Left lung (tissue), 10 donors: ENCODE results near the gene SYCE3. TPM values are rescaled to one million over a fixed set of nuclear protein-coding genes. Genes with fewer than 3 reads are reported as not detected.
"Not testable (repeated sequence)": the region's sequence is repeated elsewhere in the genome, so short reads cannot be mapped to it uniquely, and the experiment has no call there.

Experiments used
- ATAC-seq: fragments of 200-7000 bp; cut with Tn5 transposase; one replicate; pipeline ENCODE4 v1.9.1; 2020; ENCODE audit warnings: moderate library complexity
- DNase-seq, 4 donors: peaks; one replicate each; pipeline ENCODE4 v3.0.0-alpha.2; 2013 to 2020
- H3K27ac ChIP-seq, 2 donors: fragments of 200-600 bp; sonication (generic) in 1 of 2; one replicate each; pipeline versions ENCODE4 v1.5.0 to v1.8.0; 2020 to 2021
- H3K27me3 ChIP-seq, 2 donors: fragments of 200-600 bp; sonication (generic) in 1 of 2; one replicate each; pipeline versions ENCODE4 v1.5.0 to v1.8.0; 2020 to 2021
- H3K36me3 ChIP-seq, 2 donors: fragments of 200-600 bp; sonication (generic) in 1 of 2; one replicate each; pipeline versions ENCODE4 v1.5.0 to v1.8.0; 2020 to 2021
- H3K4me1 ChIP-seq, 2 donors: fragments of 200-600 bp; one replicate each; pipeline ENCODE4 v1.8.0; 2021
- H3K4me3 ChIP-seq, 2 donors: fragments of 200-600 bp; sonication (generic) in 1 of 2; one replicate each; pipeline versions ENCODE4 v1.5.0 to v1.8.0; 2020 to 2021; ENCODE audit warnings: mild to moderate bottlenecking in 1 of 2
- H3K9me3 ChIP-seq, 2 donors: fragments of 200-600 bp; sonication (generic) in 1 of 2; one replicate each; pipeline versions ENCODE4 v1.5.0 to v1.8.0; 2020 to 2021
- intact Hi-C, 2 donors: fragments of 100-400 bp; cut with DNase I; formaldehyde crosslinking; loops; one replicate each; pipeline versions ENCODE4 v1.11.2 to v1.14.2; 2022
- polyA plus RNA-seq, 6 donors: library from polyadenylated mRNA; unstranded; fragments of 120-200 nt; gene quantifications; one replicate each; pipeline ENCODE4 v1.2.1, GENCODE V29; 2013; ENCODE audit not compliant: insufficient read length in 6 of 6
- total RNA-seq, 2 donors: library from RNA; stranded (reverse); fragmentation: NEBNext Ultra II Directional; extraction: Animal tissue kit (Norgen Biotek cat#: 25700); gene quantifications; one replicate each; pipeline ENCODE4 v1.2.1, GENCODE V29; 2021
- TF ChIP-seq, protein P1 (sequence below), 2 donors: fragments of 200-600 bp; sonication (generic) in 1 of 2; IDR thresholded peaks; one replicate each; pipeline versions ENCODE4 v1.5.0 to v1.8.0; 2021; ENCODE audit warnings: antibody characterized with exemption in 2 of 2
- donor health status: DM: no; HTN: yes; CAD: no.
- donor health status: DM: no; HTN: no; CAD: no.

SYCE3 gene
- total and polyA plus RNA-seq, 8 donors: not detected

DNA sequence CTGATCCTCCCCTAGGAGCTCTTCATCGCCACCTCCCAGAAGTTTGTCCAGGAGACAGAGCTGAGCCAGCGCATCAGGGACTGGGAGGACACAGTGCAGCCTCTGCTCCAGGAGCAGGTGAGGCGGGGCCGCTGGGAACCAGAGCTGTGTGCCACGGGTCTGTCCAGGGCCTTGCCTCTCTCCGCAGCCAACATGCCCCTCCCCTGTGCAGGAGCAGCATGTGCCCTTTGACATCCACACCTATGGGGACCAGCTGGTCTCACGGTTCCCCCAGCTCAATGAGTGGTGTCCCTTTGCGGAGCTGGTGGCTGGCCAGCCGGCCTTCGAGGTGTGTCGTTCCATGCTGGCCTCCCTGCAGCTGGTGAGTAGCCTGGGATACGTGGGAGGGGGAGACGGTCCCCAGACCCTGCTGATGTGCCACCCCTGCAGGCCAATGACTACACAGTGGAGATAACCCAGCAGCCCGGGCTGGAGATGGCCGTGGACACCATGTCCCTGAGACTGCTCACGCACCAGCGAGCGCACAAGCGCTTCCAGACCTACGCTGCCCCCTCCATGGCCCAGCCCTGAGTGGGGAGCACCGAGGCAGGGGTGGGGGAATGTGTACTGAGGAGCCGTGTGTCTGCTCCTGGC lies 39.8 kb downstream of the SYCE3 start:
- peak in 1 of 4 donors; percentile 73 for DNase-seq
- no peak for ATAC-seq

DNA sequence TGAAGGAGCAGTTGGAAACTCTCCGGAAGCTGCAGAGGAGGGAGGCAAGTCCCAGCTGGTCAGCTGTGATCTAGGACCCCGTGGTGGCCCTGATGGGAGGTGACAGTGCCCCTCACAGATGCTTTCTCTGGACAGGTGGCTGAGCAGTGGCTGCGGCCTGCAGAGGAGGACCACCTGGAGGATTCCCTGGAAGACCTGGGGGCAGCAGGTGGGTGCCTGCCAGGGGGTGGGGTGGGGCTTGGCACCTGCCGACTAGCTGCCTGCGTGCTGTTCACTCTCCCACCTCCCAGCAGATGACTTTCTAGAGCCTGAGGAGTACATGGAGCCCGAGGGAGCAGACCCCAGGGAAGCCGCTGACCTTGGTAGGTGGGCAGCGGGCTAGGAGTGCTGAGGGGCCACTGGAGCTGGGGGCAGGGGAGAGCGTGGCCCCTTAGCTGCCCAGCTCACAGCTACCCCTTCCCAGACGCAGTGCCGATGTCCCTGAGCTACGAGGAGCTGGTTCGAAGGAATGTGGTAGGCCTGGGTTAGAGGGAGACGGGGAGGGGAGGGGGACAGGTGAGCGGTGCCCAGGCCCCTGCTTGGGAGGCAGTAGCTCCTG lies 40.4 kb downstream of the SYCE3 start:
- intact Hi-C loops: no loop called here
- ATAC-seq (no peak), DNase-seq (no peak)
- TF ChIP-seq, protein P1, sequence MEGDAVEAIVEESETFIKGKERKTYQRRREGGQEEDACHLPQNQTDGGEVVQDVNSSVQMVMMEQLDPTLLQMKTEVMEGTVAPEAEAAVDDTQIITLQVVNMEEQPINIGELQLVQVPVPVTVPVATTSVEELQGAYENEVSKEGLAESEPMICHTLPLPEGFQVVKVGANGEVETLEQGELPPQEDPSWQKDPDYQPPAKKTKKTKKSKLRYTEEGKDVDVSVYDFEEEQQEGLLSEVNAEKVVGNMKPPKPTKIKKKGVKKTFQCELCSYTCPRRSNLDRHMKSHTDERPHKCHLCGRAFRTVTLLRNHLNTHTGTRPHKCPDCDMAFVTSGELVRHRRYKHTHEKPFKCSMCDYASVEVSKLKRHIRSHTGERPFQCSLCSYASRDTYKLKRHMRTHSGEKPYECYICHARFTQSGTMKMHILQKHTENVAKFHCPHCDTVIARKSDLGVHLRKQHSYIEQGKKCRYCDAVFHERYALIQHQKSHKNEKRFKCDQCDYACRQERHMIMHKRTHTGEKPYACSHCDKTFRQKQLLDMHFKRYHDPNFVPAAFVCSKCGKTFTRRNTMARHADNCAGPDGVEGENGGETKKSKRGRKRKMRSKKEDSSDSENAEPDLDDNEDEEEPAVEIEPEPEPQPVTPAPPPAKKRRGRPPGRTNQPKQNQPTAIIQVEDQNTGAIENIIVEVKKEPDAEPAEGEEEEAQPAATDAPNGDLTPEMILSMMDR (IDR thresholded peaks at IDR 0.05): no peak
- no peak overlapping the region for H3K27ac ChIP-seq
- peaks cover 19 to 26% of the 10 kb centered on the region in 2 donors for H3K4me1 ChIP-seq
- H3K9me3 ChIP-seq: no peaks in the 10 kb centered on the region
- H3K4me3 ChIP-seq: no peak overlapping the region
- H3K36me3 ChIP-seq: peaks cover 0 to 72% of the 10 kb centered on the region in 2 donors
- no peaks in the 10 kb centered on the region for H3K27me3 ChIP-seq

More for the DNA sequence above, 39.8 kb downstream of the SYCE3 start:
- no peaks in the 10 kb centered on the region for H3K9me3 ChIP-seq
- no peaks in the 10 kb centered on the region for H3K27me3 ChIP-seq
- peaks cover 0 to 70% of the 10 kb centered on the region in 2 donors for H3K36me3 ChIP-seq
- TF ChIP-seq, protein P1 (IDR thresholded peaks at IDR 0.05): no peak
- no peak overlapping the region for H3K4me3 ChIP-seq
- peaks cover 19 to 32% of the 10 kb centered on the region in 2 donors for H3K4me1 ChIP-seq
- no peak overlapping the region for H3K27ac ChIP-seq
- intact Hi-C loops: no loop called here

DNA sequence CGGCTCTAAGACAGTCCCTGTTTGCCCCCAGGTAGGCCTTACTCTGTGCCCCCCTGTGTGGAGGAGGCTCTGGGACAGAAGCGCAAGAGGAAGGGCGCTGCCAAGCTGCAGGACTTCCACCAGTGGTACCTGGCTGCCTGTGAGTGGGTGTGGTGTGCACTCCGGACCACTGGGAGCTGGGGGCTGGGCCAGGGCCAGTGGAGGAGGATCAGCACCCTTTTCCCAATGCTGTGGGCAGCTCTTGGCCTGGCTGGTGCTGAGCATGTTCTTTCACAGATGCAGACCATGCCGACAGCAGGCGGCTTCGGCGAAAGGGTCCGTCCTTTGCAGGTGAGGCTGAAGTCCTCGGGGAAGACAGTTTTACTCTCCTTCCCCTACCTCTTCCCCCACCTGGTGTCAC lies 41.0 kb downstream of the SYCE3 start:
- ATAC-seq: no peak
- TF ChIP-seq, protein P1 (IDR thresholded peaks at IDR 0.05): no peak
- intact Hi-C loops: no loop called here
- peaks cover 0 to 77% of the 10 kb centered on the region in 2 donors for H3K36me3 ChIP-seq
- H3K4me1 ChIP-seq: peaks cover 15 to 20% of the 10 kb centered on the region in 2 donors
- H3K4me3 ChIP-seq: no peak overlapping the region
- no peaks in the 10 kb centered on the region for H3K9me3 ChIP-seq
- peak in 1 of 4 donors; percentile 58 for DNase-seq
- H3K27me3 ChIP-seq: no peaks in the 10 kb centered on the region
- no peak overlapping the region for H3K27ac ChIP-seq

DNA sequence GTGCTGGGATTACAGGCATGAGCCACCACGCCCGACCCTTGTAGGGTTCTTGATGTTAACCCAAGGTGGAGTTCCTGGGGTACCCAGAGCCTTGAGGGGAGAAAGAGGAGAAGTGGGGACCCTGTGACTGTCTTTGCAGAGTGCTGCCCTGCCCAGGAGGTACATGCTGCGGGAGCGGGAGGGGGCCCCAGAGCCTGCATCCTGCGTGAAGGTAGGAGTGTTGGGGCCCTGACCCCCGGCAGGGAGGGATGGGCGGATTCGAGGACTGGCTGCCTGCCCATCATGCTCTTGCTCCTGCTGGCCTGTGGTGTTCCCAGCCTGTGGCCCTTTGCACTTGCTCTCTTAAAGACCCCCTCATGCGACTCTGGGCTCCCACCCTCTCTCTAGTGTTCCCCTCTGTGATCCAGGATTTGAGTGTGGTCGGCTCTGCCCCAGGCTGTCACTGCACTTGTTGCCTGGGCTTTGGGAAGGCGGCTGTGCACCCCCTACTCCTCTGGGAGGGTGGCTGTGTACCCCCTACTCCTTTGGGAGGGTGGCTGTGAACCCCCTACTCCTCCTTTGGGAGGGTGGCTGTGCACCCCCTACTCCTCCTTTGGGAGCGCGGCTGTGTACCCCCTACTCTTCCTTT lies 41.8 kb downstream of the SYCE3 start:
- DNase-seq: peak in 1 of 4 donors; percentile 70
- ATAC-seq: no peak
- TF ChIP-seq, protein P1 (IDR thresholded peaks at IDR 0.05): no peak
- peaks cover 13 to 17% of the 10 kb centered on the region in 2 donors for H3K4me1 ChIP-seq
- no peak overlapping the region for H3K27ac ChIP-seq
- H3K27me3 ChIP-seq: no peaks in the 10 kb centered on the region
- H3K36me3 ChIP-seq: peaks cover 0 to 83% of the 10 kb centered on the region in 2 donors
- intact Hi-C loops: no loop called here
- H3K9me3 ChIP-seq: no peaks in the 10 kb centered on the region
- H3K4me3 ChIP-seq: no peak overlapping the region

DNA sequence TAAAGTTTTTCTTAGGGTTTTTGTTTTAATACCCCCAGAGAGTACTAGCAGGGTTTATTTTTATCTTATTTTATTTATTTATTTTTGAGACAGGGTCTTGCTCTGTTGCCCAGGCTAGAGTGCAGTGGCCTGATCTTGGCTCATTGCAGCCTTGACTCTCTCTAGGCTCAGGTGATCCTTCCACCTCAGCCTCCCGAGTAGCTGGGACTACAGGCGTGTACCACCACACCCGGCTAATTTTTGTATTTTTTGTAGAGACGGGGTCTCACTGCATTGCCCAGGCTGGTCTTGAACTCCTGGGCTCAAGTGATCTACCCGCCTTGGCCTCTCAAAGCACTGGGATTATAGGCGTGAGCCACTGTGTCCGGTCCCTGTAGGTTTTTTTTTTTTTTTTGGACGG lies 42.5 kb downstream of the SYCE3 start:
- Histone ChIP-seq H3K36me3 (peaks cover 0 to 83% of the 10 kb centered on the region in 2 donors), H3K4me1 (peaks cover 13 to 16% of the 10 kb centered on the region in 2 donors)
- DNase-seq: peak in 1 of 4 donors; percentile 0
- H3K27ac ChIP-seq, H3K9me3 ChIP-seq, H3K4me3 ChIP-seq, ATAC-seq, H3K27me3 ChIP-seq, intact Hi-C loops: not testable (repeated sequence)
